NCI-H128 (cell line): ENCODE data around the gene PPEF1.

Experiments used
- DNase-seq: peaks from one replicate; lab custom pipeline; 2025; ENCODE audit not compliant: unreplicated experiment; lab: John Stamatoyannopoulos, UW

Gene PPEF1

DNA sequence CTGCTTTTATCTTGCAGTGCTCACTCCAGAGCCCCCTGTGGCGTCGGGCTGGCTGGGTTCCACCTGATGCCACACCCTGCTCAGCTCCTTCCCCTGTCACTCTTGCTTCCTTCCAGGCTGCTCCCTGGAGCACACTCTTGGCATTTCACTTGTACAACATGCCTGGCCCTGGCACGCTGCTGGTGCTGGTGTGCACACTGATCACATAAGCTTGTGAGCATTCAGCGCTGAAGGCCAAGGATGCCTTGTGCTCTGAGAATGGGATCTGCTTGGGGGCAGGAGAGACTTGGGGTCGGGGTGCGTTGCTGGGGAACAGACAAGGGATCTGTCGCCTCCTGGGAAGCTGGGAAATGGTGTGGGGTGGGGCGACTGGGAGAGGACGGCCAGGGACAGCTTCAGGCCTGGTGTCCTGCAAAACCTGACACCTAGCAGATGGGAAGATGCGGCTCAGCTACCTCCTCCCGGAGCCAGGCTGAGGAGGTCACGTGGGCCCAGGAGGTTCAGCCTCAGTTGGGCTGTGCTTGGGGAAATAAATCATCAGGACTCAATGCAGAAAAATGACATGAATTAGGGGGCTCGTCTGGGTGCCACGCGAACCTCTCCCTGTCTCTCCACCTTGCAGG, 167.9 kb downstream of the PPEF1 start:
- no peak for DNase-seq

DNA sequence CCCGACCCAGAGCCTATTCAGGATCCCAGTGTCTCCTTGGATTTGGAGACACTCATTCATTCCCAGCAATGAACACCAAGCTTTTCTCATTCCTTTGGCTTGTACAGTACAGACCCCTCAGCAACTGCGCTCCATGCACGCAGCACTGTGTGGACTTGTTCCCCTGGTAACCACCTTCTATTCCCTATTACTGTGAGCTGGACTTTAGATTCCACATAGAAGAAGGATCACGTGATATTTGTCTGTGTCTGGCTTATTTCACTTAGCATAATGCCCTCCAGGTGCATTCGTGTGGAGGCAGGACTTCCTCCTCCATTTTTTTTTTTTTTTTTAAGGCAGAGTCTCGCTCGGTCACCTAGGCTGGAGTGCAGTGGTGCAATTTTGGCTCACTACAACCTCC, 170.0 kb downstream of the PPEF1 start:
- no peak for DNase-seq
